Suppressor macrophage treated with lipopolysaccharide for 4 hours (primary cell): ENCODE data around the gene NIPAL3.
"Not testable (repeated sequence)": the region's sequence is repeated elsewhere in the genome, so short reads cannot be mapped to it uniquely, and the experiment has no call there.

Experiments
- DNase-seq: peaks from one replicate; pipeline ENCODE4 v3.0.0-alpha.2; 2020

The NIPAL3 gene

DNA sequence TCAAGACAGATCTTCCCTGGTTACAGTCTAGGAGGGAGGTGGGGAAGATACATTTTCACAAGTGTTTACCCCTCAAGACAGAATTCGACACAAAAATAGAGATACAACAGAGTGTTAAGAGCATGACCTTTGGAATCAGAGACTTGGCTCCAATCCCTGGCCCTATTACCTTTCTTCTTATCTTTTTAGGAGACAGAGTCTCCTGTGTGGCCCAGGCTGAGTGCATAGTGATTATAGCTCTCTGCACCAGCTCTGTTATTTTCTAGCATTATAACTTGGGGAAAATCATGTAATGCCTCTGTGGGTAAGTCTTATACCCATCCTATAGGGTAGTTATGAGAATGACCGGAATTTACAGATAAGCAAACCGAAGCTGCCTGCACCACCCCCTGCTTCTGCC, 9.8 kb downstream of the NIPAL3 start:
- DNase-seq: no peak

DNA sequence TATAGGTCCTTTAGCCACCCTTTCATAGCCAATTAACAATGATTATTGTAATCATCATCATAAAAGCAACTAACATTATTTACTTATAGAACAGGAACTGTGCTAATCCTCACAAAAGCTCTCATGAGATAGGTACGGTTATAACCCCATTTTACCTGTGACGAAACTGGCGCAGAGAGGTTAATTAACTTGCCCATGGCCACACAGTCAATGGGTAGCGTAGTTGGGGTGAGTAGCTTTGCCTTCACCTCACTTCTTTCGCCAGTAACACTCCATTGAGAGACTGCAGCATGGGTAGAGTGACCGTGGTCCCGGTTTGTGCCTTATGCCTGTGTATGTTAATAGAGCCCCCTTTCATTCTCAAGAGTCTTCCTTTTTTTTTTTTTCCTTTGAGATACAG, 10.3 kb downstream of the NIPAL3 start:
- DNase-seq: no peak

DNA sequence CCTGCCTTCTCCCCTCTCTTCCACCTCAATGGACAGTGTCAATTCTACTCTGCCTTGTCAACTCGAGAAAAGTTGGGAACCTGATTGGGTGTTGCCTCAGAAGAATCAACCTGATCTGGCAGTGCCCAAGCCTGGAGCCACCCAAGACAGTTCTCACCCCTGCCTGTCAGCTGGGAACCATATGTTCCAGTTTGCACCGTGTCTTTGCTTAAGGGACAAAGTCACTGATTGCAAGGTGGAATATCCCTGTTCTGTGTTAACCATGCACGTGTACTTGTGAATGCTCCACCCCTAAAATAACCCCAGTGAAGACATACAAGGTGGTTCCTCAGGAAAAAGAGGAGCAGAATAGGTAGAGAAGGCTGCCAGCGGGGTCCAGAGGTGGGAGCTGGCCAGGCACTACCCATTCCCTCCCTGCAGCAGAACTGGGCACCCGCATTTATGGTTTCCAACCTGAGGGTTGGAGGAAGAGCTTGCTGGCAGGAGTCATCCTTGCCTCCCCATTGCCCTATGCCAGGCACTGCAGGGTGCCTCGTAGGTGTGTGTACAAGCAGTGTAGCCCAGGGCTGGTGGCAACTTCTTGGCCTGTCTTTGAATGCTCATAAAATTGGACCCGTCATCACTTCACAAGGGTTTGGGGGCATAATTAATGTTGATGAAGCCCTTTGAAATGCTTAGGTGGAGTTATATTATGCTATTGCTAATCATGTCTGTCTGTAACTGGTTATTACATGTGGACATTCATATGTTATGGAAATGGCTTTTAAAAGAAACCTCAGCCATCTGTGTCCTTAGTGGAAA, 11.3 kb downstream of the NIPAL3 start:
- DNase-seq: no peak

DNA sequence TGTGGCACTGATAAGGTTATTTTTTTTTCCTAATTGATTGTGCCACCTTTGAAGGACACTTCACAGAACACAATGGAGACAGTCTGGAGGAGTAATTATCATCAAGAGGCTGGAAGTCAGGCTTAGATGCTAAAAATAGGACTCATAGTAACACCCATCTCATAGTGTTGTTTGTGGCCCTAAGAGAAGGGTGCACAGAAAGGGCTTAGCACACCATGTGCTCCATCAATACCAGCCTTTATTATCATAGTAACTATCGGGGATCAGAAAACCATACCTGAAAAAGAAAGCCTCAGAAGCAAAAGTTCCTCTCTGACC, 11.9 kb downstream of the NIPAL3 start:
- no peak for DNase-seq

DNA sequence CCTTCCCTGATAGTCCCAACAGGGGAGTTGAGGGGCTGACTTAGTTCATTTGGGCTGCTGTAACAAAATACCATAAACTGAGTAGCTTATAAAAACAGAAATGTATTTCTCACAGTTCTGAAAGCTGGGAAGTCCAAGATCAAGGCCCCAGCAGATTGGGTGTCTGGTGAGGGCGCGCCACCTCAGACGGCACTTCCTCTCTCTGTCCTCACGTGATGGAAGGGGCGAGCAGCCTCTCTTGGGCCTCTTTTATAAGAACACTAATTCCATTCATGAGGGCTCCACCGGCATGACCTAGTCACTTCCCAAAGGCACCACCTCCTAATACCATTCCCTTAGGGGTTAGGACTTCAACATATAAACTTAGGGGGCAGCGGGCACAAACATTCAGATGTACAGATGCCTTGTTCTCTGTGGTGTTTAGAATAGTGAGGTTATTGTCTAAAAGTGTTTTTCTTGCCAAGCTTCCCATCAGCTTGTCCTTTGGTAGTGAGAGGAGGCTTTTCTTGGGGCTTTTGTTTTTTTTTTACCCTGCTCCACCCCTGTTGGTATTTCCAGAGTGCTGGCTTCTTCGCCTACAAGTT, 20.3 kb downstream of the NIPAL3 start:
- DNase-seq: no peak

DNA sequence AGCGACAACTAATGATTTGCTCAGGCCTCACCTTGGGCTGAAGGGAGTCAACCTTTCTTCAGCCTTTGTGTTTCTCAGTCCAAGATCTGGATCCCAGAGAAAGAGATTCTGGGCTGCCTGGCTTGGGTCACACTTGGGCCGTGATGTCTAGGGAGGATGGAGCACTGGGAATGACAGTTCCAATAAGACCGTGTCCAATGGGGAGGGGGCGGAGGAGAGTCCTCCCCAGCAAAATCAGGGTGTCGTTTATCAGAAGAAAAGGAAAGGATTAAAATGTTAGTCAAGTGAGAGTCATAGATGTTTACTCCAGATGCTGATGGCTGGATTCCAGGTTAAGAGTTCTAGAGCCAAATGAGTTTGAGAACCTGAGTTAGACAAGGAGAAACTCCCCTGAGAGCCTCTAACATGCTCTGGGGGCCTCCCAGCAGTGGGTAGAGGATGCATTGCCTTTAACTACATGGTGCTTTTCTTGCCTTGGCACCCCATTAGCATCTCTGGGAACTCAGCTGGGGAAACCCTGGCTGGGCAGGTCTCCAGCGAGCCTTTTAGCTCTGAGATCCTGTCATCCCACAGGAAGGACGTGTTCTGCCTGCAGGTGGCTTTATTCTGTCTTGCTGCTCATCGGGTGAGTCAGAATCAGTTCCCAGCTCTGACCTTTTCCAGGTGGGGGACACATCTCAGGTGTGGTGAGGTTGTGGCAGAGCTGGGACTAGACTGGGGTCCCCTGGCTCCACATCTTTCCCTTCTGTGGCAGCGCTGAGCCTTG, 22.2 kb downstream of the NIPAL3 start:
- DNase-seq: no peak

DNA sequence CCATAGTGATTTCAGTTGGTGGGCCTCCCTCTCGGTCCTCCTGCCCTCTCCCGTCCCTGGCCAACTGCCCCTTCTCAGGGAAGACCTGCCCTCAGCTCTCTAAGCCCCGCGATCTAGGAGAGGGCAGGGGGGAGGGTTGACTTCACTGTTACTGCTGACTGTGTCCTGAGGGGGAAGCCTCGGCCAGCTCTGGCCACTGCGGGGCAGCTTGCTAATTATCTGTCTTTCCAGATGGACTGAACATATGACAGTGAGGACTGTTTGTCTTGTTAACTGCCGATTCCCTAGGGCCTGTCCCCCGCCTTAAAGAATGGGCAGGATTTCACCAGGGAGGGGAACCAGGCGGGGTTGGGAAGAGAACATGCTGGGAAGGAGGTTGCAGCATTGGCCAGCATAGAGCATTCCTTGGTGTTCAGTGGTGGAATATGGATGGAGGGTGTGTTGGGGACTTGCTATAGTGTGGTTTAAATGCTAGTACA, 22.9 kb downstream of the NIPAL3 start:
- no peak for DNase-seq

DNA sequence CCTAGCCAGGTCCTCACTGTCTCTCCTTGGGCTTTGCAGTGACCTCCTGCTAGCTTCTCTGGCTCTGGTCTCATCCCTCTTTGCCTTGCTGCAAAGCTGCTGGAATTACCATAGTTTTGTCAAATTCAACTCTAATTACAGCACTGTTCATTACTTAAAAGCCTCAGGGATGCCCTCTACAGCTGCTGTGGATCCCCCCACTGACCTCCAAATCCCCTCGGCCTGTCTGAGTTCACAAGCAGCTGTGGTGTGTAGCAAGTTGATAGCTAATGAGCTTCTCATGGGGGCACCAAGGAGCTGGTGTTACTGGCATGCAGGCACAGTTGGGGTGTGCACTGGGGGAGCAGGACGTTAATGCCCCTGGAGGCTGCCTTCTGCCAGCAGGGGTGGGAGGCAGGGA, 24.8 kb downstream of the NIPAL3 start:
- DNase-seq: no peak

DNA sequence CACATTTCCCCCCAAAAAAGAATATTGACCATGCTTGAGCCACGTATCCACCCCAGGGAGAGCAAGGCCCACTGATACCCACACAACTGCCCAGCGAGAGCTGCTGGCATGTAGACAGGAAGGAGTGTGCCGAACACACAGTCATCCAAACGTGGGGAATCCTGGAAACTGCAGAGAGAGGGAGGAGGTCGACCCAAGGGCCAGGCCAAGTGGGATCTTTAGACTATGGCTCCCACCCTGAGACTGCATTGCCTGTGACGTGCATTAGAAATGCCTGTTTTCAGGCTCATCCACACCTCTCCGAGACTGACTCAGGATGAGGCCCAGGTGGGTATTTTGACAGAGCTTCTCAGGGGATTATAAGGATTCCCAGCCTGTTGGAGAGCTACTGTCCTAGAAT, 25.9 kb downstream of the NIPAL3 start:
- no peak for DNase-seq

DNA sequence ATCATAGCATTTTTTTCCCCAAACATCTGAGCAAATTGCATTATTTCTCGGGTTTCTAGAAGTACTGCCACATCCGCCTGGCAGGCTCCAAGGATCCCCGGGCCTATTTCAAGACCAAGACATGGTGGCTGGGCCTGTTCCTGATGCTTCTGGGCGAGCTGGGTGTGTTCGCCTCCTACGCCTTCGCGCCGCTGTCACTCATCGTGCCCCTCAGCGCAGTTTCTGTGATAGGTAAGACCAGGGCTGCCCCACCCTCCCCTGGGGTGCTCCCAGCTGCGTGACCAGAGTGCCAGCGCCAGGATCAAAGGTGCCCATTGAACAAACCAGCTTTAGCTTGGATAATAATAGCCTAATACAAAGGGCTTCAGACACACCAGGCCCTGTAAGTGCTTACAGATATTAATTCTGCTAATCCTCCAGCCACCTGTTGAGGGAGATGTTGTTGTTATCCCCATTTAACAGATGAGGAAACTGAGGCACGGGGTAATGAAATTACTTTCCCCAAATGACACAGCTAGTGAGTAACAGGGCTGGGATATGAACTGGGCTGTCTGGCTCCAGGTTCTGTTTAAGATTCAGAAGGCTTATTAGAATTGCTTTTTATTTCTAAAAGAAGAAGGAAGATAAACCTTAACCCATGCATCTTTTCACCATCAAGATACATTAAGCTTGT, 26.5 kb downstream of the NIPAL3 start:
- DNase-seq: no peak

DNA sequence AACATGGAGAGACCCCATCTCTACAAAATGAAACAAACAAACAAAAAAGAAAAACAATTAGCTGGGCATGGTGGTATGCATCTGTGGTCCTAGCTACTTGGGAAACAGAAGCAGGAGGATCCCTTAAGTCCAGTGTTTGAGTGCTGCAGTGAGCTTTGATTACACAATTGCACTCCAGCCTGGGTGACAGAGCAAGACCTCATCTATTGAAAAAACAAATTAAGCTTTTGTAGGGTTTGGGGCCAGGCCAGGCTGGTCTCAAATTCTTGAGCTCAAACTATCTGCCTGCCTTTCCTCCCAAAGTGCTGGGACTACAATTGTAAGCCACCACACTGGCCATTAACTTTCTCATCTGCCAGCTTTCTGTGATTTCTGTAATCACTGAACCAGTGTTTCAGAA, 27.2 kb downstream of the NIPAL3 start:
- DNase-seq: no peak

DNA sequence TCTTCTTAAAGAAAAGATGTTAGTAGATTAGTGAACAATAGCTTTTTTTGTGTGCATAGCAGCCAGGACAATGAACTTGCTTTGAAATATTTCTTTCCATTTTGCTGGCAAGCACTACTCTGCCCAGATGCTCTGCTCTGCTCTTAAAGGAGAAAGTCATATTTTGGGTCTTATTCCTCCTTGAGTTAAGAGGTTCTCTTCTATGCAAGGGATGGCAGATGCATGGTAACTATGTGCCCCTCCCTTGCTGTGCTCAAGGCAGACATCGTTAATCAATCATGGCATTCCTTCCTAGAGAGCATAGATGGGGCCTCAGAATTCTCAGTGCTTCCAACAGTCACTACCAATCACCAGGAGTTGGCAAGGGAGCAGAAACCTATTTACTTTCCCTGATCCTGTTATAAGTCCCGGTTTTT, 27.6 kb downstream of the NIPAL3 start:
- DNase-seq: no peak

DNA sequence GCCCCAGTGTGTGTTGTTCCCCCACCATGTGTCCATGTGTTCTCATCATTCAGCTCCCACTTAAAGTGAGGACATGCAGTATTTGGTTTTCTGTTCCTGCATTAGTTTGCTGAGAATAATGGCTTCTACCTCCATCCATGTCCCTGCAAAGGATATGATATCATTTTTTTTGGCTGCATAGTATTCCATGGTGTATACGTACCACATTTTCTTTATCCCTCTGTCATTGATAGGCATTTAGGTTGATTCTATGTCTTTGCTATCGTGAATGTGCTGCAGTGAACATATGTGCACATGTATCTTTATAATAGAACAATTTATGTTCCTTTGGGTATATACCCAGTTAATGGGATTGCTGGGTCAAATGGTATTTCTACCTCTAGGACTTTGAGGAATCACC, 30.8 kb downstream of the NIPAL3 start:
- not testable (repeated sequence) for DNase-seq

DNA sequence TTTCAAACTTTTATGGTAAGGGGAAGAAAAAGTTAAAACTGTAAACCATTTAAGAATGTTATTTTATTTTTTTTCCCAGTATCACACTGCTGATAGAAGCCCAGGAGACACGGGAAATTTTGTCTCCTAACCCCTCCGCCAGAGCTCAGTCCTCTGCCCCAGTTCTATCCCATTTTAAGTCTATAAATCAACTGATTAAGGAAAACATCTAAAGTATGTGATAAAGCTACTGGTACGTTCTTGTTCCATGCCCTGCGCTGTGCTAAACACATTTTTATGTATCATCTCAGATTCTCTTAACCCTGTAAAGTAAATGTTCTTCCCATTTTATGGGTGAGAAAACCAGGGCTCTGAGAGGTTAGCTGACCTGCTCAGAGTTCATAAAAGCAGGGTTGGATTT, 34.7 kb downstream of the NIPAL3 start:
- DNase-seq: no peak

DNA sequence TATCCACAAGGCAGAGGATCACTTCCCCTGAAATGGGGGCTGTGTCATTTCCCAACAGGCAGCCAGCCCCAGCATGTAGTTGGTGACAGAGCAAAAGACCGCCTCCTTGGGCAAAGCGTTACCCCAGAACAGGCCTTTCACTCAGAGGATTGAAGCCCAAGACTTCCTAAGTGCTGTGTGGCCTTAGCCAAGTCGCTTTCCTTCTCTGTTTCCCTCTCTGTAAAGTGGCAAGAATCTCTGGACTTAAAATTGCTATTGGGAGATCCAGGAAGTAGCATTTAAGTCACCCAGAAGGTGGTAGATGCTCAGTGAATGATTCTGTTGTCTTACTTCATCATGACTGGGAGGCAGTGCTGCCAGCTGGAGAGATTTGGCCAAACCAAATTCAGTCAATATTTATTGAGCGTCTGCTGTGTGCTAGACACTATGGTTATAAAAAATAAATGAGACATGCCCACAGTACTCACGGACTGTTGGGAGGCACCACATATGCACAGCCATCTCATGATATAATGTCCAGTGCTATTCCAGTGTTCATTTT, 35.3 kb downstream of the NIPAL3 start:
- no peak for DNase-seq

DNA sequence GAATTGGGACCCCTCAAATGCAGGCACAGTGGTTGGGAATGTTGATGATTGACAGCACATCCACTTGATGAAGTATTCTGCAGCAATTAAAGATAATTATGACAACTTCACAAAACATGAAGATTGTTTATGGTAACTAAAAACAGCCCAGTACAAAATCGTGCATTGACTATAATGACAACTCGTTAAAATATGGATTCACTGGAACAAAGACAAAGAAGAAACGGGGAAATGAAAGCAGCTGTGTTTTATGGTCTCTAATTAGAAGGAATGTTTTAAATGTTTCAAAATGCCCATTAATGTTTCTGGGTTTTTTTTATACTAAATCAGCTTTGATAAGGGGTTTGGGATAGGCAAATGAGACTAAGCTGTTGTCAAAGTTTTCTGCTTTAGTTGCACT, 36.1 kb downstream of the NIPAL3 start:
- DNase-seq: no peak

DNA sequence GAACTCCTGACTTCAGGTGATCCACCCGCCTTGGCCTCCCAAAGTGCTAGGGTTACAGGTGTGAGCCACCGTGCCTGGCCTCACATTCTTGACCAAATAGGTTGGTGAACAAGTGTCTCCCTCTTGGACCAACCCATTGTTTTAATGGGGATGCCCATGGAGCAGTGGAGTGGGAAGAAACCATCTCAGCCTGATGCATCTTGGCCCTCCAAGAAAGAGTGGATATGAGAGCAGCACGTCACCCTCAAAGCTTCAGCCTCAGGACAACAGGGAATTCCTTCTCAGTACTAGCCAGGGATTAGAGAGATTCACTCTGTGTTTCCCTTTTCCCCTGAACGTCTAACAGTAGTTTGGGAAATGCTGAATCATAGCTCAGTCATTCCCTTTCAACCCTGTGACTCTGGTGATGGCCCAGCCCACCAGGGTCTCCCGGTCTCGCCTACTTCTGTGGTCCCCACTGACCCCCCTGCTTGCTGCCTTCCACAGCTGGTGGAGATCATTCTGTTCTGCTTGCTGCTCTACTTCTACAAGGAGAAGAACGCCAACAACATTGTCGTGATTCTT, 37.4 kb downstream of the NIPAL3 start:
- no peak for DNase-seq

DNA sequence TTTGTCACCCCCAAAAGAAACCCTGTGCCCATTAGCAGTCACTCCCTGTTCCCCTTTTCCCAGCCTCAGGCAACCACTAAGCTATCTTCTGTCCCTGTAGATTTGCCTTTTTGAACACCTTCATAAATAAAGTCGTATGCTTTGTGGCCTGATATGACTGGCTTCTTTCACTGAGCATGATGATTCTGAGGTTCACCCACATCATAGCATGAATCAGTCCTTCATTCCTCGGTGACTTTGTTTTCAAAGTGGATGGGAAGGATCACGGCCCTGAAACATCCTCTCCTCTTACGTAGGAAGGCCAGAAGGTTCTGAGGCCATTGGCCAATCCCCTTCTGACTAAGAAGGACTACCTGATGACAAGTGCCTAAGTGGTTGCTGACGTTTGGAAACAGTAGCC, 39.1 kb downstream of the NIPAL3 start:
- DNase-seq: peak; percentile 29

DNA sequence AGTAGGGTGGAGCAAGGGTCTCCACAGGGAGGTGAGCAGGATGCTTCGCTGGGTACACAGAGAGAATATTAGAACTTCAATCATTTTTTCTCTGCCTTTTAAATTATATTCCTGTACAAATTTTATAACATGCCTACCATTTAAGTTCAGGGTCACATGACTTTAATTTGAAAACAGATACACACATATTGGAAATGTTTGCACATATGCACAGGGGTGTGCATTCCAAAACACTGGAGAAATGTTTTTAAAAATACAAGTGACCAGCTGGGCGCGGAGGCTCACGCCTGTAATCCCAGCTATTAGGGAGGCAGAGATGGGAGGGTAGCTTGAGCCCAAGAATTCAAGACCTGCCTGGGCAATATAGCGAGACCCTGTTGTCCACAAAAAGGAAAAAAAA, 39.7 kb downstream of the NIPAL3 start:
- no peak for DNase-seq

DNA sequence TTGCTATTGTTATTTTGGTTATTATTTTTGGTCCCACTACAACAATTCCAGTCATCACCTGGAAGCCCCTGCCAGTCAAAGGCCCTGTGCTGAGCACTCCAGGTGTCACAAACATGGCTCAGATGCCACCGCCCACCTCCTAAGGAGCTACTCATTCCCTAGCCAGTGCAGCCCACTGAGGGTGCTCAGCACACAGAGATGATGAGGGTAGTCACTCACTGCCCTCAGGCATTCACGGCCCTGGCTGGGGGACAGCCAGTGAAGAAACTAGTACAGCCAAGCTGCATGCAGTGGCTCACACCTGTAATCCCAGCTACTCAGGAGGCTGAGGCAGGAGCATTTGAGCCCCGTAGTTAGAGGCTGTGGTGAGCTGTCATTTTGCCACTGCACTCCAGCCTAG, 42.3 kb downstream of the NIPAL3 start:
- no peak for DNase-seq

DNA sequence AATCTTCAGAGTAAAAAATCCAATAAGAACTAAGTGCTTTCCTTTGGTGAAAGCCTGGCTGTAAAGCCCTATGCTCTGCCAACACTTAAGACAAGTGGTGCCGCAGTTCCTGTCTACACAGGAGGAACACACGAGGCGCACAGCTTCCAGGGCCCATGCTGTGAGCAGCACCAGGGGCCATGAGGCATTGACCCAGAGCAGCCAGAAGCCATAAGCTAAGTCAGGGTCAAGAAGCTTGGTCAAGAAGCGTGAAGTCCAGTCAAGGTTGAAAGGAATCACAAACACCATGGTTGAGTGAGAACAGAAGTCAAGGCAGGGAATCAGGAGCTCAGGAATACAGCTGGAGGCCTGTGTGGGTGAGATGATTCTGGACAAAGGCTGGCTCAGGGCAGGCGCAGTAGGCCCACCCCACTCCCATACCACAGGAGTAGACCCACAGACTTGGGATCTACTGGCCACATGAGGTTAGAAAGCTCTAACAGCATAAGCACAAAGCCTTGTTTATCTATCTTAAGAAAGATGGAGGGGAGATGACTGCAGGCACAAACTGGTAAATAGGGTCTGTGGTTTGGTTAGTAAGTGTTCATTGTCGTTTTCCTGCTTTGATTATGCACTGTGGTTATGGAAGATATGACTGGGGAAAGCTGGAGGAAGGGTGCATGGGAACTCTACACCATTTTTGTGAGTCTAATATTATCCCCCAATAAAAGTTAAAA, 44.1 kb downstream of the NIPAL3 start:
- no peak for DNase-seq

DNA sequence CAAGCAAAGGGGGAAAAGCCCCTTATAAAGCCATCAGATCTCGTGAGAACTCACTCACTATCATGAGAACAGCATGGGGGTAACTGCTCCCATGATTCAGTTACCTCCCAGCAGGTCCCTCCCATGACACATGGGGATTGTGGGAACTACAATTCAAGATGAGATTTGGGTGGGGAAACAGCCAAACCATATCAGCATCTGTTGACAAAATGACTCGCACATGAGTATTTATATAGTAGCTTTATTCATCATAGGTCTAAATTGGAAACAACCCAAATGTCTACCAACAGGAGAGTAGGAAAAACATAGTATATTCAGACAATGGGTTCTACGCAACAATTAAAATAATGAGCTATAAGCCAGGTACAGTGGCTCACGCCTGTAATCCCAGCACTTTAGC, 46.5 kb downstream of the NIPAL3 start:
- not testable (repeated sequence) for DNase-seq
